NCI-H1105 (cell line): ENCODE data around the gene APH1B.

Experiments
- DNase-seq: peaks from one replicate; lab custom pipeline; 2025; lab: John Stamatoyannopoulos, UW

Gene APH1B

GRCh38 chr15:63354821-63355650, 77.6 kb downstream of the APH1B start:
- DNase-seq: no peak

GRCh38 chr15:63357061-63357460, 79.7 kb downstream of the APH1B start:
- DNase-seq: no peak

- DNase-seq: no peak
Observed at GRCh38 chr15:63357731-63358130, 80.3 kb downstream of the APH1B start.

- no peak for DNase-seq
Observed at GRCh38 chr15:63358241-63359029, 81.0 kb downstream of the APH1B start.
